ENCODE data around the gene RASSF8. TPM values are rescaled to one million over a fixed set of nuclear protein-coding genes. Genes with fewer than 3 reads are reported as not detected.

RASSF8 gene
- total and polyA plus RNA-seq, 3 experiments from 2014 or later, result 0.31 TPM; not detected in 2

DNA sequence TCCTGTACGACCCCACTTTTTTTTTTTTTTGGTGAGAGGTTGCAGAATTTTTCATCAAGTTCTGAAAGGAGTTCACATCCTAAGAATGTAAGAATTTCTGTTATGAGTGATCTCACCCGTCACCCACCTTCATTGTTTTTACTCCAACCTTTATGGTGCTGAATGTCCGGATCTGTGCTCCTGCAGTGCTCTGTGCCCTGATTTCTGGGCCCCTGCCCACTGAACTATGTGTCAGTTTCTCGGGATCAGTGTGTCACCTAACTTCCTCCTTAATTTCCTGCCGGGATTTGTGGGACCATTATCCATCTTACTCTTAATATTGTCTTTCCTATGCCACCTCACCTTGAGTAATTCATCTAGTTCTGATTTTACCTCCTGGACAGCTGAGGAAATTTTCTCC is 11.6 kb downstream of the RASSF8 start:
- Histone ChIP-seq H3K9me3 (ENCODE audit: low read length) (no peaks in the 10 kb centered on the region), H3K4me3 (ENCODE audit: low read length) (no peak overlapping the region), H3K36me3 (ENCODE audit: insufficient read depth, low read length) (no peaks in the 10 kb centered on the region), H3K27ac (ENCODE audit: low read depth, low read length) (no peak overlapping the region), H3K4me1 (ENCODE audit: insufficient read depth, low read length) (no peaks in the 10 kb centered on the region), H3K27me3 (ENCODE audit: insufficient read depth, low read length, poor library complexity, severe bottlenecking) (no peaks in the 10 kb centered on the region)
- no peak for DNase-seq
- ChIA-PET POLR2A (no interaction called here), CTCF (no interaction called here)
- Mint-ChIP-seq H3K27ac (no peak overlapping the region), H3K4me3 (no peak overlapping the region), H3K9me3 (peaks cover 0 to 2% (median 0%) of the 10 kb centered on the region in 5 donors), H3K27me3 (peaks cover 8 to 23% of the 10 kb centered on the region in 2 donors), H3K4me1 (no peaks in the 10 kb centered on the region), H3K36me3 (no peaks in the 10 kb centered on the region)

DNA sequence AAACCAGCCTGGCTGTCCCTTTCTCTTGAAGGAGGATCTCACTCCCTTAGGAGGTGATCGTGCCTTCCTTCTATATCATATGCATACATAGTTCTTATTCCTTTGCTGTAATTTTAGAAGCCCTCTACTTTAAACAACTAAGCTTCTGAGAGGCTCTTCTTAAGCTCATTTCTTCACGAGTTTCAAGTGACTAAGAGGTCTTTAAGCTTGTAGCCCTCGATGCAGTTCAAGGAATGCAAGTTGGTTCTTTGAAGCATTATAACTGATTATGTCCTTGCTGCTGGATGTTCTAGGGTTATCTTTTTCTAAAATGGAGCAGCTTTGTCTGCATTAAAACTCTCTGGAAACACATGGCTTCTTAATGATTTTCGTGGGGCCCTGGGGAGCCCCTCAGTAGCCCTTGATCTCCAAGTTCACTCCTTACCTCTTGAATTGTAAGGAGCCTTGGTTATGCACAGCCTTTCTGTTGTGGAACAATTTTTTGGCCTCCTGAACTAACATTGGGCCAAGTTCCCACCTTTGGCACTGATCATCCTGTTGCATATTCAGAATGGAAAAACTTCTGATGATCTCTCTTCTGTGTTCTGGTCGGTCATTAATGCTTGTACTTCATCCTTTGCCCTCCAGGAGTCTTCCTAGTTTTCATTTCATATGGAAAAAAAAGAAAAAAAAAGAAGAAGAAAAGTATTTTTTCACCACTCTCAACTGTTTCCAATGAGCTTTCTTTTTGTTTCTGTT is 12.6 kb downstream of the RASSF8 start:
- Histone ChIP-seq H3K4me1 (ENCODE audit: insufficient read depth, low read length) (no peaks in the 10 kb centered on the region), H3K36me3 (ENCODE audit: insufficient read depth, low read length) (no peaks in the 10 kb centered on the region), H3K4me3 (ENCODE audit: low read length) (no peak overlapping the region), H3K27ac (ENCODE audit: low read depth, low read length) (no peak overlapping the region), H3K27me3 (ENCODE audit: insufficient read depth, low read length, poor library complexity, severe bottlenecking) (no peaks in the 10 kb centered on the region), H3K9me3 (ENCODE audit: low read length) (no peaks in the 10 kb centered on the region)
- ChIA-PET CTCF (no interaction called here), POLR2A (no interaction called here)
- Mint-ChIP-seq H3K4me1 (no peaks in the 10 kb centered on the region), H3K9me3 (peaks cover 0 to 4% (median 0%) of the 10 kb centered on the region in 5 donors), H3K27me3 (peaks cover 9 to 19% of the 10 kb centered on the region in 2 donors), H3K4me3 (no peak overlapping the region), H3K36me3 (no peaks in the 10 kb centered on the region), H3K27ac (no peak overlapping the region)
- DNase-seq, result no peak

DNA sequence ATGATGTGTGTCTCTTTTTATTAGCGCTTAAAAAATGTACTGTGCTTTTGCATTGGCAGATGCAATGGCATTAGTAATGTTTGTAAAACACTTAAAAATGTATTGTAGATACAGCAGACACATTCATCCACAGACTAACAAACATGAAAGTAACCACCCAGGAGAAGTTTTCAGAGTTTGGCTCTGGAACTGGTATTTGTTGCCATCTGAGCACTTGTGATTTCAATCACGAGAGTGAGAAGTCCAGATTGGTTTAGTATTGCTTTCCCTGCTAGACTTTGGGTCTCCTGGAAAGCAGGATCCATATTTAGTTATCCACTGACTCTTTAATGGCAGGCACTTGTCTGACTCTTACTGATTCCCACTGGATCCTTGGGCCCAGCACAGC is 13.2 kb downstream of the RASSF8 start:
- Histone ChIP-seq H3K36me3 (ENCODE audit: insufficient read depth, low read length) (no peaks in the 10 kb centered on the region), H3K4me1 (ENCODE audit: insufficient read depth, low read length) (no peaks in the 10 kb centered on the region), H3K27me3 (ENCODE audit: insufficient read depth, low read length, poor library complexity, severe bottlenecking) (no peaks in the 10 kb centered on the region), H3K4me3 (ENCODE audit: low read length) (no peak overlapping the region), H3K9me3 (ENCODE audit: low read length) (no peaks in the 10 kb centered on the region), H3K27ac (ENCODE audit: low read depth, low read length) (no peak overlapping the region)
- ChIA-PET CTCF (no interaction called here), POLR2A (no interaction called here)
- H3K36me3 Mint-ChIP-seq, result no peaks in the 10 kb centered on the region
- H3K27me3 Mint-ChIP-seq, result peaks cover 9 to 19% of the 10 kb centered on the region in 2 donors
- DNase-seq, result no peak
- peaks cover 0 to 4% (median 0%) of the 10 kb centered on the region in 5 donors for H3K9me3 Mint-ChIP-seq
- no peak overlapping the region for H3K4me3 Mint-ChIP-seq
- H3K4me1 Mint-ChIP-seq, result peaks cover 0 to under 1% (median 0%) of the 10 kb centered on the region in 3 donors
- no peak overlapping the region for H3K27ac Mint-ChIP-seq

DNA sequence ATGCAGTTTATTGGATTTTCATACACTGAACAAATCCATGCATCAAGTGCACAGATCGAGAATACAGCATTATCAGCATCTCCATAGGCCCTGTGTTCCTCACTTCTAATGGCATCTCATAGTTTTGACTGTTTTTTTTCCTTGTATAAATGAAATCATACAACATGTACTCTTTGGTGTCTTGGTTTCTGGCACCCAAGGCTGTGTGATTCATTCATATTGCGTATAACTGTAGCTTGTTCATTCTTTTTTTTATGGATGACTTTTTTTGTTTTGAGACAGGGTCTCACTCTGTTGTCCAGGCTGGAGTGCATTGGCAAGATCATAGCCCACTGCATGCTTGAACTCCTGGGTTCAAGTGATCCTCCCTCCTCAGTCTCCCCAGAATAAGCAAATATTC is 14.3 kb downstream of the RASSF8 start:
- POLR2A ChIA-PET, result no interaction called here
- CTCF ChIA-PET, result no interaction called here
- H3K27me3 Mint-ChIP-seq, result peaks cover 9 to 19% of the 10 kb centered on the region in 2 donors

DNA sequence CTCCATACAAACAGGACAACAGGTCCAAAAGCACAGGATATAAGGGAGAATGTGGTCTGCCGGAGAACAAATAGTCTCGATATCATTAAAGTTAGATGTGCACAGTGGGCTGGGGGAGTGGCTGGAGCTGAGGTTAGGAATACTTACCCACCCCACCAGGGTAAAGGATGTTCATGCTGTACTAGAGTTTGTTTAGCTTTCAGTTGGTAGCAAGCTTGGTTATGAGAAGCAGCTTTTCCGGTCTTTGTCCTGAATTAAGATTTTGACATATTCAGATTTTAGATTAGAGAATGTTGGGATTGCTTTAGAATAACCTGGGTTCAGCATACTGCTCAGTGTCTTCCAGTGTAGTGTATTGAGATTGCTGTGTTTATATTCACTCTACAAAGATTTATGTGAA is 16.7 kb downstream of the RASSF8 start:
- Histone ChIP-seq H3K27ac (ENCODE audit: low read depth, low read length) (no peak overlapping the region), H3K27me3 (ENCODE audit: insufficient read depth, low read length, poor library complexity, severe bottlenecking) (peaks cover 4% of the 10 kb centered on the region), H3K4me1 (ENCODE audit: insufficient read depth, low read length) (no peaks in the 10 kb centered on the region), H3K9me3 (ENCODE audit: low read length) (no peaks in the 10 kb centered on the region), H3K4me3 (ENCODE audit: low read length) (no peak overlapping the region), H3K36me3 (ENCODE audit: insufficient read depth, low read length) (no peaks in the 10 kb centered on the region)
- Mint-ChIP-seq H3K4me1 (peaks cover 0 to 3% (median 0%) of the 10 kb centered on the region in 3 donors), H3K4me3 (no peak overlapping the region), H3K27ac (no peak overlapping the region), H3K9me3 (peaks cover 0 to 4% (median 0%) of the 10 kb centered on the region in 5 donors), H3K27me3 (peaks cover 8 to 9% of the 10 kb centered on the region in 2 donors), H3K36me3 (no peaks in the 10 kb centered on the region)
- CTCF ChIA-PET, result no interaction called here
- POLR2A ChIA-PET, result no interaction called here
- no peak for DNase-seq

More for the DNA sequence above, 14.3 kb downstream of the RASSF8 start:
- no peaks in the 10 kb centered on the region for H3K36me3 ChIP-seq (ENCODE audit: insufficient read depth, low read length)
- peaks cover 0 to 3% (median 0%) of the 10 kb centered on the region in 3 donors for H3K4me1 Mint-ChIP-seq
- no peaks in the 10 kb centered on the region for H3K27me3 ChIP-seq (ENCODE audit: insufficient read depth, low read length, poor library complexity, severe bottlenecking)
- H3K27ac ChIP-seq (ENCODE audit: low read depth, low read length), result no peak overlapping the region
- no peaks in the 10 kb centered on the region for H3K36me3 Mint-ChIP-seq
- H3K9me3 ChIP-seq (ENCODE audit: low read length), result no peaks in the 10 kb centered on the region
- no peak overlapping the region for H3K27ac Mint-ChIP-seq
- peaks cover 0 to 4% (median 0%) of the 10 kb centered on the region in 5 donors for H3K9me3 Mint-ChIP-seq
- no peaks in the 10 kb centered on the region for H3K4me1 ChIP-seq (ENCODE audit: insufficient read depth, low read length)
- H3K4me3 ChIP-seq (ENCODE audit: low read length), result no peak overlapping the region
- H3K4me3 Mint-ChIP-seq, result no peak overlapping the region
- DNase-seq, result no peak

DNA sequence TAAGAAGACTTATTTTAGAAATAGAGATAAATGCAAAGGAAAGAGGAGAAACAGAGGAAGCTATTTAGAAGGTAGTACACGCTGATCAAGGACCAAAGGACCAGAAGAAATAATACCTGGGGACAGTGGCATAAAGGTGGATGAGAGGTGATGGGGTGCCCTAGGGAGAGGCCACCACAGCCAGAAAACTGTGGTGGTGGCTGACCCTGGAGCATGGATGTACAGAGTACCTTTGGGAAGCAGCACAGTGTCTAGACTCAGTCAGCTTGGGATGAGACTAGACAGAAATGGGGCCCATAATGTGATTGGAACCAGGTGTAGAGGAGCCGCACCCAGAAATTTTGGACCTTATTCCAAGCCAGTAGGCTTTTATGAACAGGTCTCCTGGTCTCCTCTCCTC is 17.2 kb downstream of the RASSF8 start:
- POLR2A ChIA-PET, result no interaction called here
- H3K9me3 Mint-ChIP-seq, result peaks cover 0 to 4% (median 0%) of the 10 kb centered on the region in 5 donors

DNA sequence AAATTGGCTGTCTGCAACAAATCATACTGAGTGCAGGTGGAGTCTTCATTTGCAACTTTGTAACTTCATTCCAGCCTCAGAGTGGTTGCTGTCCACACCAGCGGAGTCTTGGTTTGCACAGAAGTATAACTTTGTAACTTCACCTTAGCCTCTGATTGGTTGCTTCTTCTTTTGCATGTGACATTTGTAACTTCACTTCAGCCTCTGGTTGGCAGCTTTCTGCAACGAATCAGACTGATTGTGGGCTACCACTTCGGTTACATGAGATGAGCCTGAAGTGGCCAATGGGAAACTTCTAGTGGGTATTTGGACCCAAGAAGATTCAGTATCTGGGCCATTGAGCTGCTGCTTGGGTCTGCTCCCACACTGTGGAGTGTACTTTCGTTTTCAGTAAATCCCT is 17.8 kb downstream of the RASSF8 start:
- CTCF ChIA-PET, result interaction anchor here (2.0 kb wide), 1 partner anchor 11 kb away, joined by 5 read pairs; no protein-coding TSS in a partner anchor
- H3K36me3 ChIP-seq (ENCODE audit: insufficient read depth, low read length), result no peaks in the 10 kb centered on the region
- POLR2A ChIA-PET, result no interaction called here

More for the DNA sequence above, 17.2 kb downstream of the RASSF8 start:
- CTCF ChIA-PET, result no interaction called here
- Histone ChIP-seq H3K27me3 (ENCODE audit: insufficient read depth, low read length, poor library complexity, severe bottlenecking) (peaks cover 4% of the 10 kb centered on the region), H3K27ac (ENCODE audit: low read depth, low read length) (no peak overlapping the region), H3K9me3 (ENCODE audit: low read length) (no peaks in the 10 kb centered on the region), H3K4me1 (ENCODE audit: insufficient read depth, low read length) (no peaks in the 10 kb centered on the region), H3K4me3 (ENCODE audit: low read length) (no peak overlapping the region), H3K36me3 (ENCODE audit: insufficient read depth, low read length) (no peaks in the 10 kb centered on the region)
- H3K27ac Mint-ChIP-seq, result no peak overlapping the region
- no peak overlapping the region for H3K4me3 Mint-ChIP-seq
- DNase-seq, result no peak
- H3K36me3 Mint-ChIP-seq, result no peaks in the 10 kb centered on the region
- peaks cover 7% of the 10 kb centered on the region in 2 donors for H3K27me3 Mint-ChIP-seq
- H3K4me1 Mint-ChIP-seq, result peaks cover 0 to 3% (median 0%) of the 10 kb centered on the region in 3 donors

DNA sequence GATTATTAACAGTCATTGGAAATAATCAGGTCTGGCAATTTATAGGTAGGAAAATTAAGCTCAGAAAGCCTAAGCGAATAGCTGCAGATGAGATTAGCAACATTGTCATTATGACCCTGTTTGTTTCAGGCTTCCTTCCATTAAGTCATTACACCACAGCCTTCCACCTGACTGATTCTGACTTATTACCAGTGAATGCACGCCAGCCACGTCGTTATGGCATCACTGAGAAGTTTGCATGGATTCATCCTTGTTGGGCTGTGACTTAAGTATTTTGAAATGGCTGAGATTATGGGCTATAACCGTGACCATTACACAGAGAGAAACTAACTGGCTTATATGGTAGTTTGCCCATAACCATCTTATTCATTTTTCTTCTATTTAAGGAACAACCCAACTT is 18.6 kb downstream of the RASSF8 start:
- no peak overlapping the region for H3K4me3 ChIP-seq (ENCODE audit: low read length)
- ChIA-PET POLR2A (no interaction called here), CTCF (interaction anchor here (2.0 kb wide), 1 partner anchor 10 kb away, joined by 5 read pairs; no protein-coding TSS in a partner anchor)
- H3K9me3 ChIP-seq (ENCODE audit: low read length), result no peaks in the 10 kb centered on the region
- no peak for DNase-seq
- peaks cover 3 to 8% of the 10 kb centered on the region in 2 donors for H3K27me3 Mint-ChIP-seq
- H3K27me3 ChIP-seq (ENCODE audit: insufficient read depth, low read length, poor library complexity, severe bottlenecking), result peaks cover 4% of the 10 kb centered on the region
- no peaks in the 10 kb centered on the region for H3K36me3 Mint-ChIP-seq
- H3K4me1 ChIP-seq (ENCODE audit: insufficient read depth, low read length), result no peaks in the 10 kb centered on the region
- peaks cover 0 to 3% (median 0%) of the 10 kb centered on the region in 3 donors for H3K4me1 Mint-ChIP-seq
- no peak overlapping the region for H3K27ac Mint-ChIP-seq
- no peak overlapping the region for H3K27ac ChIP-seq (ENCODE audit: low read depth, low read length)
- H3K9me3 Mint-ChIP-seq, result peaks cover 0 to 4% (median 0%) of the 10 kb centered on the region in 5 donors
- no peak overlapping the region for H3K4me3 Mint-ChIP-seq
- no peaks in the 10 kb centered on the region for H3K36me3 ChIP-seq (ENCODE audit: insufficient read depth, low read length)

More for the DNA sequence above, 17.8 kb downstream of the RASSF8 start:
- Mint-ChIP-seq H3K4me3 (no peak overlapping the region), H3K9me3 (peaks cover 0 to 4% (median 0%) of the 10 kb centered on the region in 5 donors), H3K4me1 (peaks cover 0 to 3% (median 0%) of the 10 kb centered on the region in 3 donors), H3K27me3 (peaks cover 3 to 8% of the 10 kb centered on the region in 2 donors), H3K27ac (no peak overlapping the region), H3K36me3 (no peaks in the 10 kb centered on the region)
- no peak overlapping the region for H3K4me3 ChIP-seq (ENCODE audit: low read length)
- DNase-seq, result no peak
- H3K4me1 ChIP-seq (ENCODE audit: insufficient read depth, low read length), result no peaks in the 10 kb centered on the region
- H3K9me3 ChIP-seq (ENCODE audit: low read length), result no peaks in the 10 kb centered on the region
- peaks cover 4% of the 10 kb centered on the region for H3K27me3 ChIP-seq (ENCODE audit: insufficient read depth, low read length, poor library complexity, severe bottlenecking)
- no peak overlapping the region for H3K27ac ChIP-seq (ENCODE audit: low read depth, low read length)

All from CD8-positive, alpha-beta memory T cell (primary cell).